Central memory CD4-positive, alpha-beta T cell (primary cell): ENCODE data around the gene PHC2.
"Not testable (repeated sequence)": the region's sequence is repeated elsewhere in the genome, so short reads cannot be mapped to it uniquely, and the experiment has no call there.

Source experiments
- DNase-seq: peaks from one replicate; pipeline ENCODE4 v3.0.0; 2022

Gene PHC2

DNA sequence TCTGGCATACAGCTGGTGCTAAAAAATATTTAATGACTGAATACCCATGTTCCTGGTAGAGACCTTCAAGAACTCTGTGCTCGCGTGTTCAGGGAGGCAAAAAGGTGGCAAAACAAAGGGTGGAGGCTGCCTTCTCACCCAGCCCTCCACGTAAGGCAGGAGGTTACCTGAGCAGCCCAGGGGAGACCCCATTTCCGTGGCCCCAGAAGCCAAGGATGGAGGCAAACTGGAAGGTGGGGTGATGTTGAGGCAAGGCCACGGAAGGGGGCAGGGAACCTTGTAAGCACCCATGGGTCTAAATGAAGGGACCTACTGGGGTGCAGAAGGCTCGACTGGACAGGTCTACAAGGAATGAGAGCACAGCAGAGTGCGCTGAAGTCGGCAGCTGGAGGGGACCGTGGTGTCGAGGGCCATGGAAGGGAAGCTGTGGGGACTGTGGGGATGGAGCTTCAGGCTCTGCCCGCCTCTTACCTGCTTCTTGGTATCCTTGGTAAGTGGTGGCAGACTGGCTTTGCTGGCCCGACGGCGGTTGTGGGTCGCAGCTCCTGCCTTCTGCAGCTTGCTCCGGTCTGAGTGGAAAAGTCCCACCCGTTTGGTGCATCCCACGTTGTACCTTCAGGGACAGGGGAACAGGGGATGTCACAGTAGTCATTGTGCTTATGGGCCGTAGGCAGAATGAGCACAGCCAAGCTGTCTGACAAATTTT, 101.1 kb downstream of the PHC2 start:
- no peak for DNase-seq

DNA sequence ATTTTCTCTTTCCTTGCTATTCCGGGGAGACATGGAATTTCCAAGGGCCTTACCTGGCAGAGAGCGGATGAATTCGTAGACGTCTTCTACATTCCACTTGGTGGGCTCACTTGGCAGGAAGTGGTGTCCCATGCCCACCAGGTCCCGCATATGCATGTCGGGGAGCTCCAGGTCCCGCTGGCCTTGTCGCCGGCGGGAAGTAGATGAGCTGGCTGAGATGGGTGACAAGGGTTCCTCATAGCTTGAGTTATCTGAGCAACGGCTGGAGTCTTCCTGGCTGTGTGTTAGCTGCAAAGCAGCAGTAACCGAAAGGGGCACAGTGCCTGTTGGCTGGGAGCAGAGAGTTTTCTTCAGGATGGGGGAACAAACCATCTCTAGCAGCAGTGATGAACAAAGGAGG, 102.1 kb downstream of the PHC2 start:
- no peak for DNase-seq

DNA sequence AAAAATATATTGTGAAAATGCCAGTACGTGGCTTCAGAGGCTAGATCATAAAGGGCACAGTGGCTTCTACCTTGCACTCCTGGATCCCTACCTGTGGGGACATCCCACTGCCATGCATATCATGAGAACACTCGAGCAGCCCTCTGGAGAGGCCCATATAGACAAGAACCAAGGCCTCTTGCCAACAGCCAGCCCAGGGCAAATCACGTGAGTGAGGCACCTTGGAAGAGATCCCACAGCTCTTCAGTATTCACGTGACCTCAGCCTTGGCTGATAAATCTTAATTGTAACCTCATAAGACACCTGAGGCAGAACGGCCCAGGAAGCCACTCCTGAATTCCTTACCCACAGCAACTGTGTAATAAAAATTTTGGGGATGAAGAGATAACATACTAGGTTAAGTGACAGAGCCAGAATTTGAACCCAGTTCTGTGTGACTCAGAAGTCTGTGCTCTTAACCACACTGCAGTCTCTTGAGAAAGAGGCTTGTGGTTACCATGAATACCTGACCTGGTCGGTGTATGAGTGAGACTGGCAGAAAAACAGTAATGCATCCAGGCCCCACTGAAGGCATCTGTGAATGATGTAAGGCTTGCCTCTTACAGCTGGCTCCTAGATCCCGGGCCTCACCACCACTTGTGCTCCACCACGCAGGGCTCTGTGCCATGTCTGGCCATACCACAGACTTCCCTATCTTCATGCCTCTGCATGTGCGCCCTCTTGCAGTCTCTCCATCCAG, 103.1 kb downstream of the PHC2 start:
- DNase-seq = no peak

DNA sequence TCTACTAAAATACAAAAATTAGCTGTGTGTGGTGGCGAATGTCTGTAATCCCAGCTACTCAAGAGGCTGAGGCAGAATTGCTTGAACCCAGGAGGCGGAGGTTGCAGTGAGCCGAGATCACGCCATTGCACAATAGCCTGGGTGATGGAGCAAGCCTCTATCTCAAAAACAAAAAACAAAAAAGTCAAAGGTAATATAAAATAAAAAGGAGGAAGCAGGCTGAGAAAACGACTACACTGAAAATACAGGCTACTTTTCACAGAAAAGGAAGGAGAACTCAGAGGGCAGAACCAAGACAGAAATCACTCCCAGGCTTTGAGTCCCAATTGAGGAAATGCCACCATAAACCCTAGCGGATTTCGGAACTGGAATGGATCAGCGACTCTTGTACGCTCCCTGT, 104.1 kb downstream of the PHC2 start:
- no peak for DNase-seq

DNA sequence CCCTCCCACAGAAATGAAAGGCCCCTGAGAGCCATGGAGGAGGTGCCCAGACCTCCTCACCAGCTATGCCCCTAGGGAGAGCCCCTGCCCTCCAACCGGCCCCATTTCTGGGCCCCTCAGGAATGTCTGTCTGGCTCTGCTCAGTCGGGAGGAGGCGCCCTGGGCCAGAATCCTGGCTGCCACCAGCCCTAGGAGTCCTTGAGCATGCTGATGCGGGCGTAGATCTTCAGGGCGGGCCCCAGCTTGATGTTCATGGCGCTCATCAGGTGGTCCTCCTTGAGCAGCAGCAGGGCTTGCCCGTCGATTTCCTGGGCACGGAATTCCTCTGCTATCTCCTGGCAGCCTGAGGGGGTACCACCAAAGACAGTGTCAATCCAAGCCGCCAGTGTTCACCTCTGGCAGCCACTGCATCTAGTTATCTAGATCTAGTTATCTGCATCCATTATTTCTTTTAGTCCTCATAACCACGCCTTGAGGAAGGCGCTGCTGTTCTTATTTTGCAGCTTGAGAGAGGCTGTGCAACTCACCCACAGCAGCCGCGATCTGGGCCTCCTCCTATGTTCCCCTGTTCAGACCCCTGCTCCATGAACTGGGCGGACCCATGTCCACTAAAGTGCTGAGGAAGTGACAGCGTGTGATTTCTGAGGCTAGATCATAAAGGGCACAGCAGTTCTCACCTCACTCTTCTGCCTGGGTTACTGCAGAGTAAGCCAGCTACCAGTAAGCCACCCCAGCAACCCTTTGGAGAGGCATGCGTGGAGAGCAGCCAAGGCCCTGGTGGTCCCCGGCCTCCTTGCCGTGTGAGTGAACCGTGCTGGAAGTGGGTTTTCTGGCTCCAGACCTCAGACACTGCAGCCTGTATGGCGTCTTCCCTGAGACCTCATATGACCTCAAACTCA, 106.0 kb downstream of the PHC2 start:
- no peak for DNase-seq

DNA sequence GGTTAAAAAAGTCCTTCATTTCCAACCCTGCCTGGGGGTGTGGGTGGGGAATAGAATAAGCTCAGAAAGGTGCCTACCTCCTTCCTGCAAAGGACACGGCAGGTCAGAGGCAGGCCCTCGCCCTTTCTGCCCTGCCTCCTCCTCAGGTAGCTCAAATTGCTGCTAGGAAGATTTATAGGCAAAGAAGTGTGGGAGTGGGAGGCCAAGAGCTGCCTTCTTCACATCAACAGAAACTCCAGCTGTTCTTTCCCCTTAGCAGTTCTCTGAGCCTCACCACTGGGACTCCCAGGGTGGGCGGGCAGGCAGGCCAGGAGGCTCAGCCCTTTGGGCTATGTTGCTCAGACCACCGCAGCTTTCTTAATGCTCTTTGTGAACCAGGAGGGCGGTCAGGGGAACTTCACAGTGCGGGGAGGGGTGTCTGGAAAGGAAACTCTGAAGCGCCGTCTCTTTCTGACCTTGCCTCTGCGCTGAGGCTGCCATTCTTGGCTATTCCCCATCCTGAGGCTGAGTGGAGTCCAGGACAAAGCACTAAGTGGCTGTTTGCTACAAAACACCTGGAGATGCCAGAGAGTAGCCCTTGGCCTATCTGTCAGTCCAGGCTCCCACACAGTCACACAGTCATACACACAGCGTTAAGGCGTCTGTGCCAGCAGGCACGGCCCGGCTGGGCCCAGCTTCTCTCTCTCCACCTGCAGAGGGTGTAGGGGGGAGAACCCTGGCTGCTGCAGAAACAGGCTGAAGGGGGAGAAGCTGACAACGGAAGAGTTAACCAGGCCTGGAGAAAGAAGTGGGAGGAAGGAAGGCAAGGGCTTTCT, 107.0 kb downstream of the PHC2 start:
- DNase-seq = no peak

DNA sequence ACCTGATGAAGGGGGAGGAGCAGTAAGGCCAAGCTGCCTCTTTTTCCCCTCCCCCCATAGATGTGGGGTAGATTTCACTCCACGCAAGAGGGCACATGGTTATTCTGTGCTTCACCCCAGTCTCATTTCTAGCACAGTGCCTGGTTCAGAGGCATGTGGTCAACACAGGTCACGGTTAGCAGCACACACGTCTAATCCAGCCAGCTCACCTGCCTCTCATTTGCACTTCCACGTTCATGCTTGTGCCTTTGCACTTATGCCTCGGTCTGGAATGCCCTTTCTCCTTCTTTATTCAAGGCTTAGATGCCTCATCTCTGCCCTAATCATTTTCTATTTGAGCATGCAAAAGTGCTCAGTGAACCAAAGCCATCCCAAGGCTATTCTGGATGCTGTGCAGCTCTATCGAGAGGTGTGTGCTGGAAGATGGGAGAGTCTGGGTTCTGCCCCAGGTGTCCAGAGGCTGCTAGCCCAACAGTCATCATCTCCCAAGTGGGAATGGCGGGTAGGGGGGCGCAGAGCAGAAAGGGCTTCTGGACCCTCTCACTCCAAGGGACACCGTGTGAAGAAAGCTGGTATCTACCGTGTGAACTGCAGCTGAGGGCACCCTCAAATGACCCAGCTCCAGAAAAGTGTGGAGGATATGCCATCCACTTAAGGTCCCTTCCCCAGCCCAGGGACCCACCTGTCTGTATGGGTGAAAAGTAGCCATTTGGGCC, 107.9 kb downstream of the PHC2 start:
- DNase-seq = no peak

DNA sequence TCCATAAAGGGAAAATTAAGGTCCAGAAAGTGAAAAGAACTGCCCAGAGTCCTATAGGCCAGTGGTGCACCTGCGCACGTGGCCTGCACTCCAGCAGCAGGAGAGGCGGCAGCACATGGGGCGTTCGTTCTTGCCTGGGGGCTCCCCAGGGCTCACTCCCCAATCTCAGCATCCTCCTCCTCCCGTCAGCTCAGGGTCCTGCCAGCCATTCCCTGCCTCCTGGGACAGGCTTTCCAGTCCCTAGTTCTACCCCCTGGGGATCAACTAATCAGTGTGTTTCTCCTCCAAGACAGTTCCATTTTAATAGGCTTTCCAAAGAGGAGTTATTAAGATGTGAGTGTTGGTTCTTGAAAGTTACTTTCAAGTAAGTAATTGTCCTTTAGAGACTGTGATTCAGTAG, 108.8 kb downstream of the PHC2 start:
- DNase-seq = no peak

DNA sequence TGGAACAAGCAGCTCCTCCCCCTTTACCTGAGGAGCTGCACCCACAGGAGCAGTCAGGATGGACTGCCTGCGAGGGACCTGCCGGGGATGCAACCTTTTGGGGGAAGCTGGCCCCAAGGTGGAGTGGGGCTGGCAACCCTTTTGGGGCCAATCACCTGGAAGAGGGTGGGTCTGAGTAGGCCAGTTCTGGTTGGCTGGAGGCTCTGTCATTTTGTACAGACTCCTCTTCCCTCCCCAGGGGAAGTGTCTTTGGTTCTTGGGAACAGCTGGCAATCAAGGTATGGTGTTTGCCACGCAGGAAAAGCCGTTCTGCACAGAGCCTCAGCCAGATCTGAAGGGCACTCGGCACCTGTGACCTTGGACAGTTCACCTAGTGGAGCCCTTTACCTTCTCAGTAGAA, 109.7 kb downstream of the PHC2 start:
- no peak for DNase-seq

DNA sequence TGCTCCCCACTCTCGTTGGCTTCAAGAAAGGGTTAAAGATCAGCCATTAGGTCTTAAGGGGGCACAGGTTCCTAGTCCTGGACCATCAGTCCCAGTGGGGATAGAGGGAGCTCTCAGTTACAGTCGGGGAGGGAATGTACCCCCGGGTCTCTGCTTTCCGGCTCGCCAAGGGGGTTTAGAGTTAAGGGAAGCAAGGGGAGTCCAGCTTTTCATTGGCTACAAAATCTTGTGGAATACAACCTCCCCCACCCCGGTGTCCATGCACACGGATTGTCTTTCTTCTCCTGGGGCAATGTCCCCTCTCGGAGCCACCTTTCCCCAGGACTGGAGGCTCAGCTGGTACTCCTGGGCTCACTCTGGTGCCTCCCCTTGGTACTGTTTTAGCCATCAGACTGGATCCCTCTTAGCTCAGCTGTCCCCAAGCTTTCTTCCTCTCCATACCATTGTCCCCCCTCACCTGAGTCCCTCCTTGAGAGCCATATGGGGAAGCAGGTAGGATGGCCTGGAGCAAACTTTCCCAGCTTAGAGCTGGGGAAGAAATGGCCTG, 110.2 kb downstream of the PHC2 start, which contains the start of gene A3GALT2:
A3GALT2 (minus strand) TSS at position 480 of the 547 bp plus-strand sequence; CDS start at position 480, 0 bp downstream.
- no peak for DNase-seq

DNA sequence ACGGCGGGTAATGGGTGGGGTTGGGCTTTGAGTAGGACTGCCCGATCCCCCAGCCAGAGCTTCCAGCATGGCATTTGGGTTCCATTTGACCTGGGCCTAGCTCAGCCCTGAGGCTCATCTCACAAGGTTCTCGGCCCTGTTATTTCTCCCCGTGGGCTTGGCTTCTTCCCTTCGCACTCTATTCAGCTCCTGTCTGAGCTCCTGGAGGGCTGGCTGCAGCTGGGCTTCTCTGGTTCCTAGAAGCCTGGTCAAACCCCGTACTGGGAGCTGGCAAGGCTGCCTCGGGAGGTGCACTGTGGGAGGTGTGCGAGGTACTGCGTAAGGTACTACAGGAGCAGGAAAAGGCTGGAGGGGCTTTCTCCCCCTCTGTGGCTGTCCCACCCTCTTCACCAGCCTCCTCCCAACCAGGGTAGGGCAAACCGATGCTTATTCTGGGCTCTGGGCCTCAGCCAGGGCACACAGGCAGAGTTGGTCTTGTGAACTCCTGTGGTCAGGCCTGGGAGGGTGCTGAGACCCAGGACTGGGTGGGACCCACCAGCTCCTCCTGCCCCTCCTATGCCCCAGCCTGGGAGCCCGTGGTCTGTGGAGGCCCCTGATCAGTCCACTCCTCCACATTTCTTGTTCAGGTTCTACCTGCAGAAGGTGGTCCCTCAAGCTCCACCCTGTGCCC, 110.8 kb downstream of the PHC2 start:
- no peak for DNase-seq

DNA sequence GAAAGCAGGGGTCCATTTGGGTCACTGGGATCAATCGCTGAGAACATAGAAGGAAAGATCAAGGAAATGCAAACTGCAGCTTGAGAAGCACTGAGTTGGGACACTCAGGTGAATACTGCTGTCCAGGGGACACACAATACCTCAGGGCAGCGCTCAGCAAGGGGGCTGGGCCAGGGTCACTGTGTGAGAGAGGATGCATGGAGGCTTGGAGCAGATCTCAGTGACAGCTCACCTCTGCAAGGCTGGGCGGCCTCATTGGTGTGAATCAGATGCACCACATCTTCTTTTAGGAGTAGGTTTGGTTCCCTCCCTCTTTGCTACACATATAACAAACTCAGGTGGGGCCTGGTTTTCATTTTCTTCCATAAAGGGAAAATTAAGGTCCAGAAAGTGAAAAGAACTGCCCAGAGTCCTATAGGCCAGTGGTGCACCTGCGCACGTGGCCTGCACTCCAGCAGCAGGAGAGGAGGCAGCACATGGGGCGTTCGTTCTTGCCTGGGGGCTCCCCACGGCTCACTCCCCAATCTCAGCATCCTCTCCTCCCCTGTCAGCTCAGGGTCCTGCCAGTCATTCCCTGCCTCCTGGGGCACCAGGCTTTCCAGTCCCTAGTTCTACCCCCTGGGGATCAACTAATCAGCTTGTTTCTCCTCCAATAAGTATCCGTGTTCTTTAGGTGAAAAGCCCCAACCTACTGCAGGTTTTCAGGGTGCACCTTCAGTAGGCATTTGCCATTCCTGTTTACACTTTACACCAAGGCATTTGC, 111.5 kb downstream of the PHC2 start:
- DNase-seq = no peak

DNA sequence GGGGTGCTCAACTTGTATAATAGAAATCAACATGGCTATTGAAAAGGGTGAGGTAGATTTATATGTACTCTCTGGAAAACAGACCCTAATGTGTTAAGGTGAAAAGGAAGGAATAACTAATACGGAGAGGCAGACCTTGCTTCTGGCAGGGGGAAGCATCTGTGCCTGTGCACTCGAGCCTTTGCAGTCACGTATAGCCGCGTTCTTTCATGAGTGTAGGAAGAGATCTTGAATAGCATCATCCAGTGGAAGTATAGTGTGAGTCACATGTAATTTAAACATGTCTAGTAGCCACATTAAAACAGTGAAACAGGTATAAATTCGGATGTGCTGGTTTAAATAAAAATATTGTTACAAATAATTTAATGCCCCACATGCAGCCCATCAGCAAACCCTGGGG, 112.9 kb downstream of the PHC2 start:
- DNase-seq = no peak

DNA sequence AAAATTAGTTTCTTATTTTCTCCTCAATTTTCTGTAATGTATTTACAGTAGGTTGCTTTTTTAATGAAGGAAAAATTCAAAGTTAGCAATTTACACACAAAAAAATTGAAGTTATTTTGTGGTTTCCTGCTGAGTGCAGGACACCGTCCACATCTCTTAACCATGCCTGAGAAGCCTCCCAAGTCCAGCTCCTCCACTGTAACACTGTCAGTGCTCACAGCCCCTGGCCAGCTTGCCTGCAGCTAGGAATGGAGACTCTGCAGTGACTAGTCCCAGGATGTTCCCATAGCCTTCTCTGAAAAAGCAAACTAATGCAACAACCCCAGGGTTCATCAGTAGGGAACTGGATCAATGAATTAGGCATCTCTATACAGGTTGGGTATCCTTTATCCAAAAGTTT, 113.5 kb downstream of the PHC2 start:
- DNase-seq = no peak

DNA sequence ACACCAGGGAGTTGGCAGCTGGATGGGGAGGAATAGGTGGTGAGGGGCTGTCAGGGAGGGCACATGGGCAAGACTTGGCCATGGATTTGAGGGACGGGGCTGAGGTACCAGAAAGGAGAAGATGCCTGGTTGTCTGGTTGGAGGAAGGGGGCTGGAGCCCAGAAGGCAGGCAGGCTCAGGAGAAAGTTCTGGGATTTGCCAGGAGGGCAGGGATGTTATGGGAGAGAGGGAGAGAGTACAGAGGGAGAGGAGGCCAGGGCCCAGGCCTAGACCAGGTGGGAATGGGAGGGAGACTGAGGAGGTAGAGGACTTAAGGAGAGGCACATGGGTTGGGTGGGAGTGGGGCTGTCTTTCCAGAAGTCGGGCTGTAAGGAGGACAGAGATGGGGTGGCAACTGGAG, 114.3 kb downstream of the PHC2 start:
- DNase-seq = no peak

DNA sequence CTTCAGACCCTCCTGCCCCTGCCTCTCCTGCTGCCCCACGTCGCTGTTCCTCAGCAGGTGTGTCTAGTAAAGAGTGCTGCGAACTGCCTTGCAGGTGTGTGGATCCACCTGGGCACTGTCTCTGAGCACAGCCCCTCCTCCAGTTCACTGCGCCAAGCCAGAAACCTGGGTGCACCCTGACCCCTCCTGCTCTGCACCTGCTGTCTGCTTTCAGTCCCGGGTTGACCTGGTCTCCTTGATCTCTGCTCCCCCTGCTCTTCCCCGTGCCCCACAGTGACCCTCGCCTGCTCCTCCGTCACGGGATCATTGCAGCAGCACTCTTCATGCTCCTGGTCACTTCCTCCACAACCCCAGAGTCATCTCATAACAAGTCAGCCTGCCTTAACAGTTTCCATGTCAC, 116.5 kb downstream of the PHC2 start:
- DNase-seq = no peak

DNA sequence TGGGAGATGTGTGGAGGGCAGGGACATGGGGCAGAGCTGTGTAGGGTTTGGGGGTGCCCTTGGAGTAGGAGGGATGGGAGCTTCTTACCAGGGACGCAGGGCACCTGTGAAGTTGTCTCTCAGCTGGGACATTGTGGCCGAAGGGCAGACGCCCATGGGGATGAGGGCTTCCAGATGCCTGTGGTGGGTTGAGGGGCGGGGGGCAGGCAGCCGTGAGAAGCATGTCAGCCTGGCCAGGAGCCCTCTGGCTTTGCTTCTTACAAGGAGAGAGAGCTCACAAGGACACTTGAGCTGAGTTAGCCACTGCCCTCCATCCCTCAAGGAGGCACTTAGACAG, 118.5 kb downstream of the PHC2 start:
- DNase-seq = no peak

DNA sequence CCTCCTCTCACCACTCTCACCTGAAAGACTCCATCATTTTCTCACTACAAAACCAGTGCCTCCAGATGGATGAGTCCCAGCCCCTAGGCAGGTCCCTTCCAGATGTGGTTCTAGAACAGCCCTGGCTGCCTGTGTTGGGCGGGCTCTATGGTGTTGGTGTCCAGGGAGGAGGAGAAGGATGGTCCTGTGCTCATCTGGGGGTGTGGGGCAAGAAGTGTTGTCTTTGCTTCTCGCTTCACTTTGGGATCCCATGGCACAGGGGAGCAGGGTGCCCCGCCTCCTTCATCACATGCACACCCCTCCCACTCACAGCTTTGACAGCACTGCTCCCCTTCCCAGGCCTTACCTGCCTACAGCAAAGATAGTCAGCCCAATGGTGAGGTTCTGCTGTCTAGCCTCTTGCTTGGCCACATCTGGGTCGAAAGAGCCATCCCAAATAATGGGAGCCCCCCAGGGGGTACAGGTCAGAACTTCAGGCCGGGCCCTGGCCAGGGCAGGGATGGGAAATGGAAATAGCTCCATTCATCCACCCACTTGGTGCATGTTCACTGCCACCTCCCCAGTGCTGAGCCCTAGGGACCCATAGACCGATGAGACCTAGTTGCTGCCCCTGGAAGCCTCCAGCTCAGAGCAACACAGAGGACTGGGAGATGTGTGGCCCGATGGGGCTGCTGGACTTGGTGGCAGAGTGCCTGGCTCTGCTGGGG, 119.0 kb downstream of the PHC2 start:
- no peak for DNase-seq

DNA sequence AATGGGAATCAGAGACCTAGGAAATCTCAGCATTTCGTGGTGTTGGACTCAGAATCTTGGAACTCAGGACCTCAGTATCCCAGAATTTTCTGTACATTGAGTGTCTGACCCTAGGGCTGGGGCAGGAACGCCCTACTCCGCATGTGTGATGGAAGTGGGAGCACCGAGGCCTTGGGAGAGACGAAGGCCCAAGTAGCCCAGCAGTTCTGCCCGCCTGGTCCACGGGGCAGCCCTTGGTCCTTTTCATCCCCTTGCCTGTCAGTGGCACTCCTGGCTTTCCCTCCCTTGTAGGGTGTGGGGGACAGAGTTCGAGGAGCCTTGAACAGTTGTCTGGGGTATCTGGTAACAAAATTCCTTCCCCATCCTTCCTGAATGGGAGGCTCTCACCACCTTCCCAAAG, 120.2 kb downstream of the PHC2 start:
- DNase-seq = no peak

DNA sequence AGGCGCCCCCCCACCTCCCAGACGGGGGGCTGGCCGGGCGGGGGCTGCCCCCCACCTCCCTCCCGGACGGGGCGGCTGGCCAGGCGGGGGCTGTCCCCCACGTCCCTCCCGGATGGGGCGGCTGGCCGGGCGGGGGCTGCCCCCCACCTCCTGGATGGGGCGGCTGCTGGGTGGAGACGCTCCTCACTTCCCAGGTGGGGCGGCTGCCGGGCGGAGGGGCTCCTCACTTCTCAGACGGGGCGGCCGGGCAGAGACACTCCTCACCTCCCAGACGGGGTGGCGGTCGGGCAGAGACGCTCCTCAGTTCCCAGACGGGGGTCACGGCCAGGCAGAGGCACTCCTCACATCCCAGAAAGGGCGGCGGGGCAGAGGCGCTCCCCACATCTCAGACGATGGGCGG, 121.5 kb downstream of the PHC2 start:
- DNase-seq = not testable (repeated sequence)
